Gastroesophageal sphincter (tissue), 4 donors: ENCODE results near the gene FBXL13. TPM values are rescaled to one million over a fixed set of nuclear protein-coding genes. Genes with fewer than 3 reads are reported as not detected.
"Not testable (repeated sequence)": the region's sequence is repeated elsewhere in the genome, so short reads cannot be mapped to it uniquely, and the experiment has no call there.

ENCODE experiments used
- ATAC-seq: fragments of 150-250 bp; one replicate; pipeline ENCODE4 v1.9.1; 2016; ENCODE audit warnings: mild to moderate bottlenecking, moderate library complexity
- H3K27ac ChIP-seq, 4 donors: fragments of 200-600 bp; sonication (generic) in 3 of 4; 1 replicate in 3 of 4; 2 replicates in 1 of 4; pipeline ENCODE4 v1.5.1; 2016 to 2019
- H3K27me3 ChIP-seq: fragments of 200-600 bp; sonication (generic); one replicate; pipeline ENCODE4 v1.5.1; 2019
- H3K36me3 ChIP-seq, 2 donors: fragments of 200-600 bp; sonication (generic); one replicate each; pipeline ENCODE4 v1.5.1; 2019; ENCODE audit warnings: control low read depth in 1 of 2
- H3K4me1 ChIP-seq, 3 donors: fragments of 200-600 bp; sonication (generic); 1 replicate in 2 of 3; 2 replicates in 1 of 3; pipeline ENCODE4 v1.5.1; 2016 to 2019; ENCODE audit warnings: control low read depth in 2 of 3
- H3K4me3 ChIP-seq, 2 donors: fragments of 200-600 bp; sonication (generic); one replicate each; pipeline ENCODE4 v1.5.1; 2019; ENCODE audit warnings: mild to moderate bottlenecking in 1 of 2, moderate library complexity in 1 of 2
- H3K9me3 ChIP-seq, 3 donors: fragments of 200-600 bp; sonication (generic); one replicate each; pipeline ENCODE4 v1.5.1; 2017 to 2019; ENCODE audit warnings: control low read depth in 2 of 3
- WGBS, 2 donors: methylation state at CpG; one replicate each; pipeline ENCODE4 v1.1.5; 2018; ENCODE audit warnings: low coverage in 1 of 2; 5-methylcytosine and 5-hydroxymethylcytosine counted together
- small RNA-seq, 4 donors: library from RNA; depleted of rRNA; stranded (forward); fragments of <200 nt; gene quantifications; one replicate each; pipeline ENCODE3, GENCODE V24; 2016
- total RNA-seq, 4 donors: library from RNA; depleted of rRNA; stranded (reverse); fragments of >200 nt; gene quantifications; one replicate each; pipeline ENCODE4 v1.1.0, GENCODE V29; 2016

Gene FBXL13
- total RNA-seq, 4 donors from 2014 or later, result 1.3 to 5.8 (median 3.2) TPM

DNA sequence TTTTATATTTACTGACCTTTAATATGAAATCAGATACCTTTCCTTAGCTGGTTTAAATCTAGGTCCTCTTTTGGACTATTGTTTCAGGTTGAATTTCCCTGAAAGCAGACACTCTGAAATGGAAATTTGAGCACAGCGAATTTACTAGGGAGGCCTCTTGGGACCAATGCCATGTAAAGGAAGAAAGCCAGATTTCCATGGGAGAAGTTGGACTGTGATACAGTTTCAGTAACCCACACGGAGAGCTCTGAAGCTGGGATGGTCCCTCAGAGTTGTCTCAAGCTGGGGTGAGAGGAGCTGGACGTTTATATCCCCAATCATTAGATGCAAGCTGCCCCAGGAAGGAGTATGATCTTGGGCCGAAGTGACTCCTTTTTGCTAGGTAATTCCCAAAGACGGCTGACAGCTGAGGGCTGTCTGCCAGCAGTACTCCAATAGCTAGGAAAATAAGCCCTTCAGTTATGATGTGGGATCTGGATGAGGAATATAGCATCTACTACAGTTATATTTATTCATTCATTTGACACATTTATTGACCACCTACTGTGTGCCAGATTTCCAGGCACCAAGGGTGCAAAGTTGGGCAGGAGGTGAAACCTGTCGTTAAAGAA, 311.2 kb downstream of the FBXL13 start:
- not testable (repeated sequence) for H3K36me3 ChIP-seq, ATAC-seq, H3K27me3 ChIP-seq, H3K9me3 ChIP-seq, H3K4me3 ChIP-seq
- Histone ChIP-seq H3K27ac (peak overlapping the region in 3 of 4 donors; percentile 57 to 68 (median 67)), H3K4me1 (peaks cover 0 to 35% (median 0%) of the 10 kb centered on the region in 3 donors)
- WGBS, 2 donors, result 12 to 16% methylated on average over 3 to 4 of the region's 6 CpGs

Small RNA genes lying within 50 kb of the gene (small RNA-seq; reads per million reads assigned to genes)
- gene RNU6-1136P, result 0 reads per million in 4 donors

Other genes with a start within 250 kb of the FBXL13 start
- 1 to 10 TPM; 1.5 to 7.6 (median 3.1) TPM for gene LRRC17, start 161.8 kb downstream of the FBXL13 start, total RNA-seq
- 10 to 100 TPM; 25.7 to 44.7 (median 34.0) TPM for gene ARMC10, start 344 bp upstream of the FBXL13 start, total RNA-seq
- gene NAPEPLD, start 74.3 kb upstream of the FBXL13 start, total RNA-seq, result 10 to 100 TPM in 1 of 4 donors, 1 to 10 TPM in 3; 7.1 to 19.1 (median 7.3) TPM
- gene PMPCB, start 222.6 kb upstream of the FBXL13 start, total RNA-seq, result 10 to 100 TPM; 37.3 to 70.9 (median 57.4) TPM